ENCODE results near the gene KLHL29.

DNA sequence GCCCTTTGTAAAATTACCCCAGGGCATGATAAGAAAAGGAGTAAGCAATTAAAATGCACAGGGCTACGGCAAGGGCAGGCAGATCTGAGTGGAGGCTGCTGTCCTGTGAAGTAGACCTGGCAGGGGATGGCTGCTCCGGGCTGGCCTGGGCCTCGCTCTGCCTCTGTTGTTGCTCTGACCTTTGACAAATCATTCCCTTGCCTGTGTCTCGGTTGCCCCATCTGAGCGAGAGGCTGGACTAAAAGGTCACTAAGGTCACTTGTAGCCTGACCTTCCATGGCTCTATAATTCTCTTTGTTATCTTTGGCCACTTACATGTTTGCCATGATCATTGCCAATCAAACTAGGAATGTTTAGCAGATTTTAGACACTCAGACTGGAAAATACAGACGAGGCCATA lies 118.1 kb downstream of the KLHL29 start:
- TF ChIP-seq, protein P1, sequence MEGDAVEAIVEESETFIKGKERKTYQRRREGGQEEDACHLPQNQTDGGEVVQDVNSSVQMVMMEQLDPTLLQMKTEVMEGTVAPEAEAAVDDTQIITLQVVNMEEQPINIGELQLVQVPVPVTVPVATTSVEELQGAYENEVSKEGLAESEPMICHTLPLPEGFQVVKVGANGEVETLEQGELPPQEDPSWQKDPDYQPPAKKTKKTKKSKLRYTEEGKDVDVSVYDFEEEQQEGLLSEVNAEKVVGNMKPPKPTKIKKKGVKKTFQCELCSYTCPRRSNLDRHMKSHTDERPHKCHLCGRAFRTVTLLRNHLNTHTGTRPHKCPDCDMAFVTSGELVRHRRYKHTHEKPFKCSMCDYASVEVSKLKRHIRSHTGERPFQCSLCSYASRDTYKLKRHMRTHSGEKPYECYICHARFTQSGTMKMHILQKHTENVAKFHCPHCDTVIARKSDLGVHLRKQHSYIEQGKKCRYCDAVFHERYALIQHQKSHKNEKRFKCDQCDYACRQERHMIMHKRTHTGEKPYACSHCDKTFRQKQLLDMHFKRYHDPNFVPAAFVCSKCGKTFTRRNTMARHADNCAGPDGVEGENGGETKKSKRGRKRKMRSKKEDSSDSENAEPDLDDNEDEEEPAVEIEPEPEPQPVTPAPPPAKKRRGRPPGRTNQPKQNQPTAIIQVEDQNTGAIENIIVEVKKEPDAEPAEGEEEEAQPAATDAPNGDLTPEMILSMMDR (conservative IDR thresholded peaks at IDR 0.05; ENCODE audit: low read length): no peak
- no peak for TF ChIP-seq EZH2phosphoT487 (IDR thresholded peaks at IDR 0.05; ENCODE audit: borderline replicate concordance, low read depth, low read length)

All from OCI-LY7 (cell line).